Erythroblast (primary cell): Measurements from ENCODE around the gene SRPK3.

Experiments used
- GATA1 ChIP-seq: IDR thresholded peaks from 2 replicates; pipeline ENCODE4 v1.6.1; 2011; ENCODE audit warnings: low read depth, mild to moderate bottlenecking, control low read depth, low read length, moderate library complexity
- POLR2A ChIP-seq: IDR thresholded peaks from 2 replicates; pipeline ENCODE4 v1.6.1; 2011; ENCODE audit warnings: mild to moderate bottlenecking, low read length

DNA sequence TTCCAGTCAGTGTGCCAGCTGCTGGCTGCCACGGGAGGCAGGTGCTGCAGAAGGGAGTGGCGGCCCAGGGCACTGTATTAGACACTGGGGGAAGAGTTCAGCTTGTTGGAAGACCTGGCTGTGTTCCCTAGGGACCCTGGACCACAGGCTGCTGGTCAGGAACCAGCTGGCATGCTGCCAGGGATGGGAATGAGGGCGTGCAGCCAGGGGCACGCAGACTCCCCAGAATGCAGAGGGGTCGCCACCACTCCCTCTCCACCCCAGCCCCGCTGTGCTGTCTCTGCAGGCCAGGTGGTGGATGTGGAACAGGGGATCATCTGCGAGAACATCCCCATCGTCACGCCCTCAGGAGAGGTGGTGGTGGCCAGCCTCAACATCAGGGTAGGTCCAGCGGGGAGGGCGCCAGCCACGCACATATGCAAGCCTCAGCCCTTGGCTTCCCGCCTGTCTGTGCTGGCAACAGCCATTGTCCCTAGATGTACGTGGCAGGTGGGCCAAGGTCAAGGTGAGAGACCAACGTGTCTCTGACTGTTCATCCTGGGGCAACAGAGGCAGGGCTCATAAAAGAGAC is 43.9 kb upstream of the SRPK3 start:
- TF ChIP-seq POLR2A (no peak), GATA1 (no peak)
